ENCODE measurements around the gene PEX26. TPM values are rescaled to one million over a fixed set of nuclear protein-coding genes. Genes with fewer than 3 reads are reported as not detected.

The PEX26 gene
- total and polyA plus RNA-seq, 2 experiments from 2014 or later, result 5.4 to 45.5 TPM

- no peaks in the 10 kb centered on the region for H3K9me3 ChIP-seq (ENCODE audit: low read depth)
- H3K4me1 ChIP-seq (ENCODE audit: low read depth), result no peaks in the 10 kb centered on the region
- TF ChIP-seq CTCF (IDR thresholded peaks at IDR 0.05; ENCODE audit: low read depth, low read length), result no peak
- no peak for DNase-seq (ENCODE audit: low read depth in 1 of 2, low spot score in 1 of 2)
- peaks cover 35% of the 10 kb centered on the region for H3K27me3 ChIP-seq
- H3K27ac ChIP-seq, result no peak overlapping the region
- no peak overlapping the region for H3K4me3 ChIP-seq
- no peaks in the 10 kb centered on the region for H3K36me3 ChIP-seq
These were observed 74.7 kb downstream of the PEX26 start for GRCh38 chr22:18152519-18152918.

GRCh38 chr22:18154821-18155390 lies 77.1 kb downstream of the PEX26 start:
- H3K4me3 ChIP-seq, result no peak overlapping the region
- no peak for TF ChIP-seq CTCF (IDR thresholded peaks at IDR 0.05; ENCODE audit: low read depth, low read length)
- H3K27me3 ChIP-seq, result peaks cover 15% of the 10 kb centered on the region
- H3K36me3 ChIP-seq, result no peaks in the 10 kb centered on the region
- no peaks in the 10 kb centered on the region for H3K4me1 ChIP-seq (ENCODE audit: low read depth)
- H3K9me3 ChIP-seq (ENCODE audit: low read depth), result no peaks in the 10 kb centered on the region
- no peak for DNase-seq (ENCODE audit: low read depth in 1 of 2, low spot score in 1 of 2)
- no peak overlapping the region for H3K27ac ChIP-seq

Other genes starting within 250 kb of the PEX26 start
- 48.7 and 76.9 TPM in 2 replicates for gene MICAL3, start 53.4 kb upstream of the PEX26 start, total RNA-seq
- gene MICAL3, start 53.4 kb upstream of the PEX26 start, polyA plus RNA-seq, result 26.6 and 27.3 TPM in 2 replicates
- gene TUBA8, start 32.8 kb downstream of the PEX26 start, total RNA-seq, result 1.1 TPM in 2 replicates
- 0.87 and 1.4 TPM in 2 replicates for gene TUBA8, start 32.8 kb downstream of the PEX26 start, polyA plus RNA-seq
- 2.3 and 3.2 TPM in 2 replicates for gene USP18, start 72.2 kb downstream of the PEX26 start, total RNA-seq
- gene USP18, start 72.2 kb downstream of the PEX26 start, polyA plus RNA-seq, result 5.6 and 5.8 TPM in 2 replicates

Measured in cardiac muscle cell (in vitro differentiated cells and primary cell).